H1 (cell line): Measurements from ENCODE around the gene RNF212B. TPM values are rescaled to one million over a fixed set of nuclear protein-coding genes. Genes with fewer than 3 reads are reported as not detected.

ENCODE experiments used
- CREB1 ChIP-seq: IDR thresholded peaks from 2 replicates; pipeline ENCODE4 v1.6.1; 2012; ENCODE audit warnings: inconsistent platforms
- JUND ChIP-seq: IDR thresholded peaks from 2 replicates; pipeline ENCODE4 v1.6.1; 2011; ENCODE audit warnings: mild to moderate bottlenecking, improper control_type of control experiment, low read length
- POLR2A ChIP-seq, 2 experiments: IDR thresholded peaks; 1 replicate in 1 of 2; 2 replicates in 1 of 2; pipeline ENCODE4 v1.6.1; 2011; ENCODE audit warnings: low read depth in 2 of 2, low read length in 2 of 2, mild to moderate bottlenecking in 2 of 2; ENCODE audit errors: control extremely low read depth in 1 of 2
- POU5F1 ChIP-seq: IDR thresholded peaks from 2 replicates; pipeline ENCODE4 v1.6.1; 2011; ENCODE audit warnings: low read depth, mild to moderate bottlenecking, low read length, moderate library complexity
- polyA plus RNA-seq, 7 experiments: library from polyadenylated mRNA; depleted of rRNA in 3 of 7; stranded (reverse) in 5 of 7; unstranded in 2 of 7; fragments of >200 nt in 5 of 7; fragments of 200-250 nt in 2 of 7; gene quantifications; 1 replicate in 5 of 7; 2 replicates in 1 of 7; 4 replicates in 1 of 7; pipeline versions ENCODE4 v1.2.1 to v1.2.3, GENCODE V29; 2011 to 2013; ENCODE audit warnings: missing spikeins in 2 of 7, mixed read lengths in 2 of 7
- total RNA-seq: library from RNA; stranded (reverse); fragmentation: NEBNext Ultra II Directional; extraction: Animal tissue kit (Norgen Biotek cat#: 25700); gene quantifications from 2 replicates; pipeline ENCODE4 v1.2.1, GENCODE V29; 2021

The RNF212B gene
- total and polyA plus RNA-seq, 2 of the 8 experiments (the other 6 are each of a cell fraction or from before 2014, with no cell fraction given) = 0.95 to 1.2 TPM

GRCh38 chr14:23252006-23252405 is 14.3 kb downstream of the RNF212B start (continued):
- peak; percentile 52; the same call in 1 of the 2 replicates for TF ChIP-seq JUND
- TF ChIP-seq POU5F1 = 0 out of 2 replicates have a peak, but pooled peaks have one; percentile 45
- no peak; a peak in 1 of 3 replicates for TF ChIP-seq POLR2A (IDR thresholded peaks at IDR 0.05; ENCODE audit: control extremely low read depth in 1 of 2, low read depth in 2 of 2, low read length in 2 of 2)
- no peak for TF ChIP-seq CREB1
- TF ChIP-seq, all 59 proteins: peak for 10
